GM19035 (cell line): ENCODE results near the gene GIGYF2.
"Not testable (repeated sequence)": the region's sequence is repeated elsewhere in the genome, so short reads cannot be mapped to it uniquely, and the experiment has no call there.

Experiments
- ATAC-seq: cut with Tn5 transposase; IDR thresholded peaks from one replicate; pipeline ENCODE4 v1.9.1; 2021; ENCODE audit not compliant: unreplicated experiment

Gene GIGYF2

DNA sequence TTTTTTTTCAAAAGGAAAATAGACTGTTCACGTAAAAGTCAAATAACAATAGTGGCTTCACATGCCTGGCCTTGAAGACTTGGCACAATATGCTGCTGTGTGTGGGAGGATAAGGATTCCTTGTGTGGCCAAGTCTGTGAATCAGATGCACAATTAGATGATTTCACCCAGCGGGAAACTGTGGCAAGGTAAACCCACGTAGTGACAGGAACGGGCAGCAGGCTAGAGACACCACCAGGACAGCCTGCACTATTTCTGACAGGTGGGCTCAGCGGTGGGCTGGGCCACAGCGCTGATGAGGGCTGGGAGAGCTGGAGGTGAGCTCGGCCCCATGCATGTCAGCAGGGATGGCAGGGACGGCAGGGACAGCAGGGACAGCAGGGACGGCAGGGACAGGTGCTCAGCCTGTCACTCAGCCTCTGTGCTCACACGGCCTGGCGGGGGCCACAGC is 194.5 kb downstream of the GIGYF2 start:
- ATAC-seq: no peak

GRCh38 chr2:232892221-232892620 is 195.1 kb downstream of the GIGYF2 start:
- ATAC-seq: no peak

GRCh38 chr2:232892843-232893242 is 195.7 kb downstream of the GIGYF2 start:
- no peak for ATAC-seq

DNA sequence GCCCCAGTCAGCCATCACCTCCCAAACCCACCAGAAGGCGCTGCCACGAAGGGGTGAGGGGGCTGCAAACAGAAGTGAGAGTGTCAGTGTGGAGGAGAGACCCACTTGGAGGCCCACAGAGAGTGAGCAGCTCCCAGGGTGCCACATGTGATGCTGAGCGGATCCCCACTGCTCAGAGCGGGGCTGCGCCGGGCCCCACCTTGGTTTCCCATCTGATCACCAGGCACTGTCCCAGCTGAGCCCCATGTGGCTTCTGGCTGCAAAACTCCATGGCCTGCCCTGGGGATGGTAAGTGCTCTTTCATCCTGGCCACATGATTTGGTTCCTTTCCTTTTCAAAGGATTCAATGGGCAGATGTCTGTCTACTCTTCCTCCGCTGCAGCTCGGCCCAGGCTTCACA is 196.7 kb downstream of the GIGYF2 start:
- ATAC-seq: no peak

DNA sequence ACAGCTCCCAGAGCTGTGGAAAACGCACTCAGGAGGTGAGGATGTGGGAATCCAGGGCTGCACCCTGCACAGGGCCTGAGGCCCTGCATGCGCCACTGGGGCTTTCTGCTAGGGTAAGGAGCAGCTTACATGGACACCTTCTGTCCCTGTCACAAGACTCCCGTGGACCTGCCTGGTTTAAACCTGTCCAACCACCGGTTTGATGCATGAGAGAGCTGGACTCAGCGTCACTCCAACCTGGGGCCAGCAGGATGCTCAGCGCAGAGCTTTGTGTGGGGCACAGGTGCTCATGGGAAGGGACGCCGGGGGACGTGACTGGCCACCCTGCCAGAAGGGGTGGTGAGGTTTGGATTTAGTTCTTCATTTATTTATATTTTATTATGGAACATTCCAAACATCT is 197.1 kb downstream of the GIGYF2 start:
- ATAC-seq: no peak

- no peak for ATAC-seq
Measured at GRCh38 chr2:232894746-232895145, 197.6 kb downstream of the GIGYF2 start.

DNA sequence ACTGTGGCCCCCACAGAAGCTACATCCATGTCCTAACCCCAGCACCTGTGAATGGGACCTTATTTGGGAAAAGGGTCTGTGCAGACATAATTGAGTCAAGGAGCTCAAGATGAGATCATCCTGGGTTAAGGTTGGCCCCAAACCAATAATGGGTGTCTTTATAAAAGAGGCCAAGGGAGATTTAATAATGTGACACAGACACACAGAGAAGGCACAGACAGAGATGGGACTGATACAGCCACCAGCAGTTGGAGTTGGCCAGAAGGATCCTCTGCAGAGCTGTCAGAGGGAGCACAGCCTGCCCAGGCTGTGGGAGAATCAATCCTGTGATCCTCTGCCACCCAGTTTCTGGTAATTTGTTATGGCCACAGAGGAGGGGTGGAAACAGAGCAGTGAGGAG is 199.0 kb downstream of the GIGYF2 start:
- no peak for ATAC-seq

GRCh38 chr2:232896720-232897597 is 199.8 kb downstream of the GIGYF2 start:
- ATAC-seq: no peak

- no peak for ATAC-seq
Measured at GRCh38 chr2:232897598-232898408, 200.7 kb downstream of the GIGYF2 start.

- ATAC-seq: no peak
Measured at GRCh38 chr2:232898592-232899543, 201.7 kb downstream of the GIGYF2 start.

DNA sequence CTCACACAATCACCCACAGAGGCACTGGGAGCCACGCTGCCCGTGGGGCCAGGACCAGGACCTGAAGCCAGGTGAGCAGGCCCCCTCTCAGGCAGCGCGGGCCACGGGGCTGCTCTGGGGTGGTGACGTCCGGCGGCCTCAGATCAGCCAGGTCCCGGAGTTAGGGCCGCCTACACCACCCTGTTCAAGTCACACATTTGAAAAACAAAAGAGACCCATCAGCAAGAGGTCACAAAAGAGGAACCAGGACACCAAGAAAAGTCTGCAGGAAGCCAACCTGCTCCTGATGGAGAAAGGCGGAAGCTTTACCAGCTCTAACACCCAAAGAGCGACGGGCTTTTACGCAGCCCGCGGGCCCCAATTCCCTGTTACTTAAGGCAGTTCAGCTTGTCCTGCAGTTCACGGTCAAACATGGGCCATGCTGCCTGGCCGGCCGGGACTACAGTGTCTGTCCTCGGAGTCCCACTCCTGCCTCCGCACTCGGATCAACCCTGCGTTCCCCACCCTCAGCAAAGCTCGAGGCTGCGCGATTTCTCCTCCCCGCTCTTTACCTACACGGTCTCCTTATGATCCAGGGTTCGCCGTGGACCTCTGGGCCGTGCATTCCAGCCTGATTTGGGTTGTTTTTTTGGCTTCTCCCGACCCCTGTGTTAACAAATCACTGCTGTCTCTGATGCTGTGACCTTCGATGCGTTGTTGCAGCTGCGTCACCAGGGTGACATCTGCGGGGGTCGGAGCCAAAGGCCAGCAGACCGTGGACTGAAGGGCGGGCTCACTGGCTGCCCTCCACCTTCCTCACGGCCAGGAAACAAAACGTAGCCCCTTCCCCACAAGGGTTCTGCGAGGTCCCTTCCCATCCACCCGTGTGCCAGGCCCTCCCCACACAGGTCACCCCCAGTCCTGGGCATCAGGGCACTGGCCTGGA is 203.9 kb downstream of the GIGYF2 start:
- no peak for ATAC-seq

DNA sequence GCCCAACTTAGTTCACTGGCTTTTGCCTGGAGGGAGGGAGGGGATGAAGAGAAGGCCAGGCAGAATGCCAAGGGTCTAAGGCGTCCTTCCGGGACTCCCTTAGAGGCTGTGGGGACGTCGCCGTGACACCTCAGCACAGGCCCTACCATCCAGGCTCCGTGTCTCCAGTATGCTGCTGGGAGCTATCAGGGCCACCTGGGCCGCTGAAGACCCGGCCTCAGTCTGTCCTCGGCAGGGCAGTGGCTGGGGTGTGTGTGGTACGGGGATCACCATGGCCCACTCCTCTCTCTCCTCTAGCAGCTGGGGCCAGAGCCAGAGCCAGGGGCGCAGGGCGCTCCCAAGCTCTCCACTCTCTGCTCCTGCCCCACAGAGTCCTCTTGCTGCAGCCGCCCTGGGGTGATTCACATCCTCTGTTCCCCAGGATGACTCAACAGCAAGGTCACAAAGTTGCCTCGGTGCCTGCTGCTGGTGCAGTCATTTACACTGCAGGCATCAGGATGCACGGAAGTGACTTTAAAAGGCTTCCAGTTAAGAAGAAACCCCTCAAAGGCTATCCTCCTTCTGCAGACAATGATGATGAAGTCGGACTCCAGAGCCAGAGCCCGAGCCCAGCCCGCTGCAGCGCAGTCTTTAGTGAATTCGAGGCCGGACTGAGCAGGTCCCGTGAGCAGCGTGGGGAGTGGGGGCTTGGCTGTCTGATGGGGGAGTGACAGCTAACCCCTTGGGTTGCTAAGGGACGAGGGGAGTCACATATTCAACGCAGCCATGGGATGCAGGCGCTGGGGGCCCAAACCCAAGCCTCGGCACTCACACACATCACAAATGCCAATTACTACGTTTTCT is 204.8 kb downstream of the GIGYF2 start:
- no peak for ATAC-seq

DNA sequence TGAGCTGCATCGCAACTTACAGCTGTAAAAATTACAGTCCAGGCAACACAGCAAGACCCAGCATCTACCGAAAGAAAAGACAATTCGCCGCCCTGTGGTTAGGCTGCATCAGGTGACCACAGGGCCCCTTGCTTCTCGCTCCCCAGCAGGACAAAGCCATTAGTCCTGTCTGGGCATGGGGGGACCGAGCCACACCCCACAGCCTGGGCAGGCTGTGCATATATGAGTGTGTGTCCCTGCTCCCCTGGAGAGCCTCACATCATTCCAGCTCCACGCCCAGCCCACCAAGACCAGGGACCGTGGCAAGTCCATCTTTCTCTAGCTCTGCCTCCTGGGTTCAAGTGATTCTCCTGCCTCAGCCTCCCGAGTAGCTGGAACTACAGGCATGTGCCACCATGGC is 206.9 kb downstream of the GIGYF2 start:
- ATAC-seq: no peak

- not testable (repeated sequence) for ATAC-seq
Measured at GRCh38 chr2:232906867-232907717, 210.0 kb downstream of the GIGYF2 start.

- ATAC-seq: not testable (repeated sequence)
Measured at GRCh38 chr2:232907718-232908085, 210.6 kb downstream of the GIGYF2 start.

DNA sequence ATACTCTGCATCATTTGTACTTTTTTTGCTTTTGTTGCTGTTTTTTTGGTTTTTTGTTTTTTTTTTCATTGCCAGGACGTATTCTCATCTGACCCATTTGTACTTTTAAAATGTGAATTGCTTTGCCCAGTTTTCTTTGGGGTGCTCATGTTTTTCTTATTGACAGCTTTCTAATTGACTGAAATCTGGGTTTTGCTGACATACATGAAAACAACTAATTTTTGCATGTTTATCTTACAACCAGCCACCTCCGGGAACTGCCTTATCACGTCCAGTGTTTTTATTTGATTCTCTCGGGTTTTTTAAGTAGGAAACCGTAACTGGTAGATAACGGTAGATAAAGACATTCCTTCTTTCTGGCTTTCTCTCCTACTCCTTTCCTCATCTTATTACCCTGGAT is 211.6 kb downstream of the GIGYF2 start:
- no peak for ATAC-seq
